Adipocyte (in vitro differentiated cells): Measurements from ENCODE around the gene GTPBP4.

Experiments used
- DNase-seq: peaks from one replicate; pipeline ENCODE4 v3.0.0-alpha.2; 2015; ENCODE audit warnings: low read depth
- H3K27me3 ChIP-seq: replicated peaks from 2 replicates; pipeline ENCODE4 v1.7.0; 2013; ENCODE audit warnings: mild to moderate bottlenecking, low read length, moderate library complexity; ENCODE audit not compliant: control insufficient read depth, insufficient read depth
- H3K36me3 ChIP-seq: 2 replicates; pipeline ENCODE4 v1.7.0; 2013; ENCODE audit warnings: low read length, mild to moderate bottlenecking, moderate library complexity; ENCODE audit not compliant: control insufficient read depth, insufficient read depth, severe bottlenecking
- H3K4me1 ChIP-seq: 2 replicates; pipeline ENCODE4 v1.7.0; 2013; ENCODE audit warnings: mild to moderate bottlenecking, low read length, moderate library complexity; ENCODE audit not compliant: control insufficient read depth, insufficient read depth
- H3K4me3 ChIP-seq: 2 replicates; pipeline ENCODE4 v1.7.0; 2013; ENCODE audit warnings: mild to moderate bottlenecking, low read length, moderate library complexity
- H3K9ac ChIP-seq: 2 replicates; pipeline ENCODE4 v1.7.0; 2013; ENCODE audit warnings: mild to moderate bottlenecking, low read length, moderate library complexity
- H3K9me3 ChIP-seq: 2 replicates; pipeline ENCODE4 v1.7.0; 2013; ENCODE audit warnings: mild to moderate bottlenecking, low read length, moderate library complexity; ENCODE audit not compliant: control insufficient read depth

GTPBP4 gene

GRCh38 chr10:1048349-1048731, 60.1 kb downstream of the GTPBP4 start:
- no peaks in the 10 kb centered on the region for H3K27me3 ChIP-seq
- H3K4me1 ChIP-seq, result peaks cover 43% of the 10 kb centered on the region
- peaks cover 27% of the 10 kb centered on the region for H3K36me3 ChIP-seq

GRCh38 chr10:1048732-1049424, 60.6 kb downstream of the GTPBP4 start, which contains the start of gene IDI1:
Gene IDI1 (minus strand): TSS chr10:1049119. CDS start chr10:1049003, 116 bp downstream.
- peak; percentile 99 for DNase-seq
- H3K36me3 ChIP-seq, result peaks cover 25% of the 10 kb centered on the region
- H3K27me3 ChIP-seq, result no peaks in the 10 kb centered on the region
- no peaks in the 10 kb centered on the region for H3K9me3 ChIP-seq
- peak within 1 kb of the TSS; percentile 99 for H3K4me3 ChIP-seq
- H3K9ac ChIP-seq, result peak within 1 kb of the TSS; percentile 93
- peaks cover 38% of the 10 kb centered on the region for H3K4me1 ChIP-seq

More at GRCh38 chr10:1048349-1048731, 60.1 kb downstream of the GTPBP4 start:
- H3K4me3 ChIP-seq, result peak overlapping the region; percentile 99
- DNase-seq, result peak; percentile 75
- no peaks in the 10 kb centered on the region for H3K9me3 ChIP-seq
- peak overlapping the region; percentile 93 for H3K9ac ChIP-seq

GRCh38 chr10:1049425-1049958, 61.3 kb downstream of the GTPBP4 start:
- Histone ChIP-seq H3K4me3 (peak overlapping the region; percentile 99), H3K27me3 (no peaks in the 10 kb centered on the region), H3K4me1 (peaks cover 36% of the 10 kb centered on the region), H3K9me3 (no peaks in the 10 kb centered on the region), H3K36me3 (peaks cover 22% of the 10 kb centered on the region), H3K9ac (peak overlapping the region; percentile 93)
- DNase-seq, result no peak

GRCh38 chr10:1050145-1050544, 61.9 kb downstream of the GTPBP4 start:
- H3K9ac ChIP-seq, result peak overlapping the region; percentile 93
- no peaks in the 10 kb centered on the region for H3K27me3 ChIP-seq
- peaks cover 36% of the 10 kb centered on the region for H3K4me1 ChIP-seq
- H3K4me3 ChIP-seq, result peak overlapping the region; percentile 99
- peaks cover 22% of the 10 kb centered on the region for H3K36me3 ChIP-seq
- H3K9me3 ChIP-seq, result no peaks in the 10 kb centered on the region
- peak; percentile 55 for DNase-seq

- H3K4me1 ChIP-seq, result peaks cover 36% of the 10 kb centered on the region
- peak overlapping the region; percentile 99 for H3K4me3 ChIP-seq
- DNase-seq, result no peak
- no peaks in the 10 kb centered on the region for H3K27me3 ChIP-seq
- no peaks in the 10 kb centered on the region for H3K9me3 ChIP-seq
- H3K9ac ChIP-seq, result peak overlapping the region; percentile 93
- peaks cover 22% of the 10 kb centered on the region for H3K36me3 ChIP-seq
These were observed 62.3 kb downstream of the GTPBP4 start for GRCh38 chr10:1050554-1050953.

GRCh38 chr10:1054684-1055083, 66.5 kb downstream of the GTPBP4 start:
- peak overlapping the region; percentile 99 for H3K4me3 ChIP-seq
- DNase-seq, result no peak
- no peaks in the 10 kb centered on the region for H3K9me3 ChIP-seq
- peak overlapping the region; percentile 99 for H3K9ac ChIP-seq
- H3K4me1 ChIP-seq, result peaks cover 42% of the 10 kb centered on the region
- peaks cover 26% of the 10 kb centered on the region for H3K36me3 ChIP-seq
- no peaks in the 10 kb centered on the region for H3K27me3 ChIP-seq

GRCh38 chr10:1056326-1057105, 68.3 kb downstream of the GTPBP4 start, which contains the start of gene WDR37:
Gene WDR37 (plus strand): TSS chr10:1056385. CDS start chr10:1072156, 15,771 bp downstream.
- peak; percentile 93 for DNase-seq
- peak within 1 kb of the TSS; percentile 99 for H3K4me3 ChIP-seq
- H3K9me3 ChIP-seq, result no peaks in the 10 kb centered on the region

GRCh38 chr10:1057106-1057657, 68.9 kb downstream of the GTPBP4 start:
- H3K4me1 ChIP-seq, result peaks cover 26% of the 10 kb centered on the region
- H3K27me3 ChIP-seq, result no peaks in the 10 kb centered on the region
- H3K9ac ChIP-seq, result peak overlapping the region; percentile 99
- peak overlapping the region; percentile 99 for H3K4me3 ChIP-seq
- peaks cover 17% of the 10 kb centered on the region for H3K36me3 ChIP-seq
- DNase-seq, result peak; percentile 35
- no peaks in the 10 kb centered on the region for H3K9me3 ChIP-seq

More at GRCh38 chr10:1056326-1057105, 68.3 kb downstream of the GTPBP4 start, which contains the start of gene WDR37:
- Histone ChIP-seq H3K27me3 (no peaks in the 10 kb centered on the region), H3K9ac (peak within 1 kb of the TSS; percentile 99), H3K4me1 (peaks cover 27% of the 10 kb centered on the region), H3K36me3 (peaks cover 20% of the 10 kb centered on the region)

- H3K4me3 ChIP-seq, result peak overlapping the region; percentile 99
- H3K9ac ChIP-seq, result no peak overlapping the region
- H3K27me3 ChIP-seq, result no peaks in the 10 kb centered on the region
- H3K9me3 ChIP-seq, result no peaks in the 10 kb centered on the region
- DNase-seq, result no peak
- peaks cover 26% of the 10 kb centered on the region for H3K4me1 ChIP-seq
- peaks cover 11% of the 10 kb centered on the region for H3K36me3 ChIP-seq
These were observed 69.8 kb downstream of the GTPBP4 start for GRCh38 chr10:1058017-1058416.

GRCh38 chr10:1059902-1060301, 71.7 kb downstream of the GTPBP4 start:
- peaks cover 18% of the 10 kb centered on the region for H3K36me3 ChIP-seq
- no peak for DNase-seq
- H3K4me3 ChIP-seq, result no peak overlapping the region
- no peaks in the 10 kb centered on the region for H3K27me3 ChIP-seq
- peaks cover 17% of the 10 kb centered on the region for H3K4me1 ChIP-seq
- H3K9ac ChIP-seq, result no peak overlapping the region
- no peaks in the 10 kb centered on the region for H3K9me3 ChIP-seq
